PC-9 (cell line): ENCODE measurements around the gene ZNF808. TPM values are rescaled to one million over a fixed set of nuclear protein-coding genes. Genes with fewer than 3 reads are reported as not detected.
"Not testable (repeated sequence)": the region's sequence is repeated elsewhere in the genome, so short reads cannot be mapped to it uniquely, and the experiment has no call there.

Source experiments
- BruUV-seq: library from RNA; stranded (reverse); fragments of 400-500 nt; replicated peaks from 2 replicates; lab custom pipeline; 2021; lab: Mats Ljungman, UMichigan
- CTCF ChIA-PET: fragments of 300-600 bp; sonication (Branson Sonifier 250); formaldehyde crosslinking; loops from one replicate; lab custom pipeline; 2022; ENCODE audit warnings: antibody characterized with exemption; lab: Charles Lee
- POLR2A ChIA-PET: fragments of 300-600 bp; sonication (Branson Sonifier 250); formaldehyde crosslinking; loops from one replicate; lab custom pipeline; 2022; ENCODE audit warnings: antibody characterized with exemption; ENCODE audit not compliant: unreplicated experiment; lab: Charles Lee
- DNase-seq, 2 experiments: peaks; one replicate each; pipeline versions ENCODE4 v3.0.0 to v3.0.0-alpha.2; 2015 to 2022; ENCODE audit warnings: mixed read lengths in 1 of 2
- H2AFZ ChIP-seq: fragments of 200-600 bp; sonication (generic); 2 replicates; pipeline ENCODE4 v1.8.1; 2017; ENCODE audit warnings: antibody characterized with exemption
- H3F3A ChIP-seq: fragments of 200-600 bp; sonication (generic); 2 replicates; pipeline ENCODE4 v1.8.1; 2017; ENCODE audit warnings: antibody characterized with exemption, mild to moderate bottlenecking, low read depth; ENCODE audit not compliant: insufficient read depth
- H3K27ac ChIP-seq: fragments of 200-600 bp; sonication (generic); 2 replicates; pipeline ENCODE4 v1.6.1; 2016; ENCODE audit warnings: mixed run types
- H3K27me3 ChIP-seq: fragments of 200-600 bp; sonication (generic); 2 replicates; pipeline ENCODE4 v1.6.1; 2016; ENCODE audit warnings: low read depth, mixed run types; ENCODE audit not compliant: insufficient read depth
- H3K36me3 ChIP-seq: fragments of 200-600 bp; sonication (generic); 2 replicates; pipeline ENCODE4 v1.6.1; 2016; ENCODE audit warnings: low read depth, mixed run types
- H3K4me1 ChIP-seq: fragments of 200-600 bp; sonication (generic); replicated peaks from 2 replicates; pipeline ENCODE4 v1.6.1; 2016; ENCODE audit warnings: mixed run types; ENCODE audit not compliant: insufficient read depth
- H3K4me2 ChIP-seq: fragments of 200-600 bp; sonication (generic); 2 replicates; pipeline ENCODE4 v1.6.1; 2017; ENCODE audit warnings: mixed run types
- H3K4me3 ChIP-seq: fragments of 200-600 bp; sonication (generic); 2 replicates; pipeline ENCODE4 v1.6.1; 2016; ENCODE audit warnings: mixed run types
- H3K79me2 ChIP-seq: fragments of 200-600 bp; sonication (generic); 2 replicates; pipeline ENCODE4 v1.6.1; 2017; ENCODE audit warnings: low read depth, mixed run types
- H3K9me2 ChIP-seq: fragments of 200-600 bp; sonication (generic); 2 replicates; pipeline ENCODE4 v1.8.1; 2017; ENCODE audit warnings: mild to moderate bottlenecking; ENCODE audit not compliant: insufficient read depth
- H3K9me3 ChIP-seq: fragments of 200-600 bp; sonication (generic); 2 replicates; pipeline ENCODE4 v1.8.1; 2016; ENCODE audit warnings: low read depth; ENCODE audit not compliant: insufficient read depth
- H4K20me1 ChIP-seq: fragments of 200-600 bp; sonication (generic); 2 replicates; pipeline ENCODE4 v1.8.1; 2017; ENCODE audit not compliant: insufficient read depth
- EZH2 ChIP-seq: fragments of 200-600 bp; sonication (generic); IDR thresholded peaks from 2 replicates; pipeline ENCODE4 v1.8.0; 2017; ENCODE audit warnings: antibody characterized with exemption, low read depth
- intact Hi-C: fragments of 100-400 bp; cut with micrococcal nuclease; formaldehyde crosslinking; loops from one replicate; pipeline ENCODE4 v1.10.0; 2022; ENCODE audit not compliant: unreplicated experiment
- total RNA-seq: library from RNA; stranded (reverse); gene quantifications from 2 replicates; pipeline ENCODE4 v1.2.3, GENCODE V29; 2021
- TF ChIP-seq, protein P1 (sequence below): fragments of 200-600 bp; sonication (generic); conservative IDR thresholded peaks from 2 replicates; pipeline ENCODE4 v1.6.1; 2017; ENCODE audit warnings: mixed run types, antibody characterized with exemption, mild to moderate bottlenecking, moderate library complexity

ZNF808 gene
- total RNA-seq, 1 experiment from 2014 or later: 26.6 TPM

DNA sequence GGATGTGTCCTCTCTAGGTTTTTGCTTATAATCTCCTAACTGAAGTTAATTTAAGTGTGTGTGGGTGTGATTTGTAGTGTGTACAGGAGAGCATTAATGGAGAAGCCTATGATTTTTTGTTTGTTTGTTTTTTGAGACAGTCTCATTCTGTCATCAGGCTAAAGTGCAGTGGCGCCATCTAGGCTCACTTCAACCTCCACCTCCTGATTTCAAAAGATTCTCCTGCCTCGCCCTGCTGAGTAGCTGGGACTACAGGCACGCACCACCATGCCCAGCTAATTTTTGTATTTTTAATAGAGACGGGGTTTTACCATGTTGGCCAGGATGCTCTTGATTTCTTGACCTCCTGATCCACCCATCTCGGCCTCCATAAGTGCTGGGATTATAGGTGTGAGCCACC, 63.3 kb downstream of the ZNF808 start:
- Histone ChIP-seq H3F3A (no peaks in the 10 kb centered on the region), H3K27me3 (no peaks in the 10 kb centered on the region), H3K79me2 (no peaks in the 10 kb centered on the region), H4K20me1 (no peaks in the 10 kb centered on the region), H3K4me3 (no peak overlapping the region), H3K27ac (no peak overlapping the region), H3K9me2 (no peaks in the 10 kb centered on the region), H2AFZ (no peak overlapping the region), H3K4me1 (no peaks in the 10 kb centered on the region), H3K9me3 (peaks cover 39% of the 10 kb centered on the region; the same call in 1 of the 2 replicates), H3K36me3 (peaks cover 18% of the 10 kb centered on the region), H3K4me2 (no peak overlapping the region)
- intact Hi-C loops: no loop called here
- ChIA-PET CTCF (no interaction called here), POLR2A (no interaction called here)
- no TSS peak for BruUV-seq
- no peak for DNase-seq
- no peak for TF ChIP-seq EZH2
- TF ChIP-seq, protein P1, sequence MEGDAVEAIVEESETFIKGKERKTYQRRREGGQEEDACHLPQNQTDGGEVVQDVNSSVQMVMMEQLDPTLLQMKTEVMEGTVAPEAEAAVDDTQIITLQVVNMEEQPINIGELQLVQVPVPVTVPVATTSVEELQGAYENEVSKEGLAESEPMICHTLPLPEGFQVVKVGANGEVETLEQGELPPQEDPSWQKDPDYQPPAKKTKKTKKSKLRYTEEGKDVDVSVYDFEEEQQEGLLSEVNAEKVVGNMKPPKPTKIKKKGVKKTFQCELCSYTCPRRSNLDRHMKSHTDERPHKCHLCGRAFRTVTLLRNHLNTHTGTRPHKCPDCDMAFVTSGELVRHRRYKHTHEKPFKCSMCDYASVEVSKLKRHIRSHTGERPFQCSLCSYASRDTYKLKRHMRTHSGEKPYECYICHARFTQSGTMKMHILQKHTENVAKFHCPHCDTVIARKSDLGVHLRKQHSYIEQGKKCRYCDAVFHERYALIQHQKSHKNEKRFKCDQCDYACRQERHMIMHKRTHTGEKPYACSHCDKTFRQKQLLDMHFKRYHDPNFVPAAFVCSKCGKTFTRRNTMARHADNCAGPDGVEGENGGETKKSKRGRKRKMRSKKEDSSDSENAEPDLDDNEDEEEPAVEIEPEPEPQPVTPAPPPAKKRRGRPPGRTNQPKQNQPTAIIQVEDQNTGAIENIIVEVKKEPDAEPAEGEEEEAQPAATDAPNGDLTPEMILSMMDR: no peak

DNA sequence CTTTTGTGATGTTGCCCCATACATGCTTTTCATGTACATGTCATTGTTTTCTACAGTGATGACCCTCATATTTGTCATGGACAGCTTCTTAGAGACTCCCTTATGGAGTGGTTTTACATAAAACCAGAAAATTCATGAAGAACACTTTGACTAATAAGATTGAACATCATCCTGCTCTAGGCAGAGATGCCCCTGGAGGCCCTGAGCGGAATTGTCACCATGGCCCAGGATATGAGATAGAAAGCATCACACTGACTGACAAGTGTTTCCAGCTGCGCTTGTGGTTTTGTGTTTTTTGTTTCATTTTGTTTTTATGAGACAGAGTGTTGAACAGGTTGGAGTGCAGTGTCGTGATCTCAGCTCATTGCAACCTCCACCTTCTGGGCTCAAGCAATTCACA, 64.8 kb downstream of the ZNF808 start:
- H3K4me1 ChIP-seq: no peaks in the 10 kb centered on the region
- DNase-seq: no peak
- no peaks in the 10 kb centered on the region for H3K9me2 ChIP-seq
- no peak overlapping the region for H3K4me2 ChIP-seq
- no peak overlapping the region for H2AFZ ChIP-seq
- POLR2A ChIA-PET: no interaction called here
- intact Hi-C loops: no loop called here
- no peaks in the 10 kb centered on the region for H3K27me3 ChIP-seq
- BruUV-seq: no TSS peak
- H3K27ac ChIP-seq: no peak overlapping the region
- CTCF ChIA-PET: no interaction called here
- no peaks in the 10 kb centered on the region for H3F3A ChIP-seq
- no peaks in the 10 kb centered on the region for H4K20me1 ChIP-seq
- peaks cover 50% of the 10 kb centered on the region for H3K9me3 ChIP-seq
- H3K79me2 ChIP-seq: no peaks in the 10 kb centered on the region
- H3K36me3 ChIP-seq: peaks cover 26% of the 10 kb centered on the region
- TF ChIP-seq, protein P1: no peak
- no peak for TF ChIP-seq EZH2
- no peak overlapping the region for H3K4me3 ChIP-seq

DNA sequence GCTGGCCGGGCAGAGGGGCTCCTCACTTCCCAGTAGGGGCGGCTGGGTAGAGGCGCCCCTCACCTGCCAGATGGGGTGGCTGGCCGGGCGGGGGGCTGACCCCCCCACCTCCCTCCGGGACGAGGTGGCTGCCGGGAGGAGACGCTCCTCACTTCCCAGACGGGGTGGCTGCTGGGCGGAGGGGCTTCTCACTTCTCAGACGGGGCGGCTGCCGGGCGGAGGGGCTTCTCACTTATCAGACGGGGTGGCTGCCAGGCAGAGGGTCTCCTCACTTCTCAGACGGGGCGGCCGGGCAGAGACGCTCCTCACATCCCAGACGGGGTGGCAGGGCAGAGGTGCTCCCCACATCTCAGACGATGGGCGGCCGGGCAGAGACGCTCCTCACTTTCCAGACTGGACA, 66.0 kb downstream of the ZNF808 start:
- BruUV-seq, CTCF ChIA-PET, DNase-seq, POLR2A ChIA-PET, H3K9me2 ChIP-seq, intact Hi-C loops, H3F3A ChIP-seq, H3K27me3 ChIP-seq, H2AFZ ChIP-seq, H3K27ac ChIP-seq, H3K79me2 ChIP-seq, H3K4me3 ChIP-seq, H3K4me2 ChIP-seq, H4K20me1 ChIP-seq, H3K4me1 ChIP-seq: not testable (repeated sequence)
- Histone ChIP-seq H3K9me3 (peaks cover 56% of the 10 kb centered on the region), H3K36me3 (peaks cover 24% of the 10 kb centered on the region)

DNA sequence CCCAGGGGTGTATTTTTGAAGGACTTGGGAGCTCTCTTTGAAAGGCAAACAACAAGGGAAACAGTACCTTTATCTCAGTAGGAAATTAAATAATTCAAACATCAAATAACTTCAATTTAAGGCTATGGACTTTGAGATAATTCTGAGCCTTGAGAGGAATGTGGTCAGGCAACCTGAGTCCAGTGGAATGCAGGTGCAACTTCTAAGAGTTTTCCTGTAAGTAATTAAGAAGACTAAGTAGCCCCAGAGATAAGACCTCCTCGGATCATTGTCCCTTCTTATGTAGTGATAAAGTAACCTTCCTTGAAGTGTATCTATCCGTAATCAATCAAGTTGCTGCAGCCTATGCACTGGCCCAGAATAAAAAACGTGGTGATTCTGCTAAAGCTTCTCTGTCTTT, 71.8 kb downstream of the ZNF808 start:
- BruUV-seq: no TSS peak
- Histone ChIP-seq H3K27me3 (no peaks in the 10 kb centered on the region), H2AFZ (no peak overlapping the region), H3K4me2 (no peak overlapping the region), H3K4me1 (no peaks in the 10 kb centered on the region; the same call in 1 of the 2 replicates), H3F3A (0 out of 2 replicates have a peak, but pooled peaks cover 4% of the 10 kb centered on the region), H3K4me3 (no peak overlapping the region), H3K27ac (no peak overlapping the region), H3K9me3 (peaks cover 56% of the 10 kb centered on the region), H4K20me1 (no peaks in the 10 kb centered on the region), H3K36me3 (peaks cover 10% of the 10 kb centered on the region; the same call in 1 of the 2 replicates), H3K79me2 (no peaks in the 10 kb centered on the region), H3K9me2 (no peaks in the 10 kb centered on the region)
- ChIA-PET POLR2A (interaction anchor here (0.7 kb wide), 1 partner anchor 266 kb away, joined by 4 read pairs; no protein-coding TSS in a partner anchor), CTCF (no interaction called here)
- TF ChIP-seq, protein P1: no peak
- no peak for TF ChIP-seq EZH2
- no peak for DNase-seq
- intact Hi-C loops: no loop called here
